ENCODE measurements around the gene STH.

The STH gene

GRCh38 chr17:46027048-46027975 is 28.3 kb downstream of the STH start:
- Mint-ChIP-seq H3K27ac (peak overlapping the region in 2 of 3 experiments; percentile 29 to 30), H3K27me3 (ENCODE audit: low read depth) (no peaks in the 10 kb centered on the region), H3K36me3 (ENCODE audit: low read depth) (peaks cover 71% of the 10 kb centered on the region), H3K4me3 (no peak overlapping the region), H3K4me1 (peaks cover 20% of the 10 kb centered on the region), H3K9me3 (no peaks in the 10 kb centered on the region)
- no peak for TF ChIP-seq CTCF (IDR thresholded peaks at IDR 0.05; ENCODE audit: unreplicated experiment in 3 of 3)

GRCh38 chr17:46027976-46028325 is 28.9 kb downstream of the STH start:
- Mint-ChIP-seq H3K27ac (peak overlapping the region; percentile 3 to 30 (median 29)), H3K4me1 (peaks cover 20% of the 10 kb centered on the region), H3K36me3 (ENCODE audit: low read depth) (peaks cover 71% of the 10 kb centered on the region), H3K4me3 (no peak overlapping the region), H3K9me3 (no peaks in the 10 kb centered on the region), H3K27me3 (ENCODE audit: low read depth) (no peaks in the 10 kb centered on the region)
- TF ChIP-seq CTCF (IDR thresholded peaks at IDR 0.05; ENCODE audit: unreplicated experiment in 3 of 3), result no peak

GRCh38 chr17:46028374-46028773 is 29.3 kb downstream of the STH start:
- no peaks in the 10 kb centered on the region for H3K9me3 Mint-ChIP-seq
- no peaks in the 10 kb centered on the region for H3K27me3 Mint-ChIP-seq (ENCODE audit: low read depth)
- TF ChIP-seq CTCF (IDR thresholded peaks at IDR 0.05; ENCODE audit: unreplicated experiment in 3 of 3), result no peak
- no peak overlapping the region for H3K4me3 Mint-ChIP-seq
- H3K27ac Mint-ChIP-seq, result peak overlapping the region; percentile 3 to 30 (median 29)
- peaks cover 20% of the 10 kb centered on the region for H3K4me1 Mint-ChIP-seq
- H3K36me3 Mint-ChIP-seq (ENCODE audit: low read depth), result peaks cover 72% of the 10 kb centered on the region

DNA sequence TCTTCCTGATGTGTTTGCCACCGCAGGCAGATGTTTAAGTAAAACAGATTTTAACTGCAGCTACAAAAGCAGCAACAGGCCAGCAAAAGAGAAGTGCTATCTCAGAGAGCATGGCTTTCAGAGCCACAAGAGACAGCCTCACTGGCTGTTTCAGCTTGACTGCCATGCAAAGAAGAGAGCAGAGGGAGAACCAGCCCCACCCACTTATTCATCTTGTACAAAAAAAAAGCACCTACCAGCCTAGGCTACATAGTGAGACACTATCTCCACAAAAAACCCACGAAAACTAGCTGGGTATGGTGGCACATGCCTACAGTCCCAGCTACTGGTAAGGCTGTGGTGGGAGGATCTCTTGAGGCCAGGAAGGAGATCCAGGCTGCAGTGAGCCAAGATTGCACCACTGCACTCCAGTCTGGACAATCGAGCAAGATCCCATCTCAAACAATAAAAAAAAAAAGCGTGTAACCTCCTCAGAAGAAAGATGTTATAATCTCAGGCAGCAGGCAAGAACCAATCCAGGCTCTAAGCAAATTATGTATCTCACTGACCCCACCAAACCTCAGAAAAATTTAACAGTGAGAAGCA is 30.0 kb downstream of the STH start:
- peak overlapping the region in 2 of 3 experiments; percentile 3 to 30 for H3K27ac Mint-ChIP-seq
- peaks cover 20% of the 10 kb centered on the region for H3K4me1 Mint-ChIP-seq
- H3K4me3 Mint-ChIP-seq, result no peak overlapping the region
- H3K36me3 Mint-ChIP-seq (ENCODE audit: low read depth), result peaks cover 75% of the 10 kb centered on the region
- H3K9me3 Mint-ChIP-seq, result no peaks in the 10 kb centered on the region
- no peak for TF ChIP-seq CTCF (IDR thresholded peaks at IDR 0.05; ENCODE audit: unreplicated experiment in 3 of 3)
- H3K27me3 Mint-ChIP-seq (ENCODE audit: low read depth), result no peaks in the 10 kb centered on the region

- H3K36me3 Mint-ChIP-seq (ENCODE audit: low read depth), result peaks cover 80% of the 10 kb centered on the region
- no peak for TF ChIP-seq CTCF (IDR thresholded peaks at IDR 0.05; ENCODE audit: unreplicated experiment in 3 of 3)
- H3K4me3 Mint-ChIP-seq, result no peak overlapping the region
- peaks cover 20% of the 10 kb centered on the region for H3K4me1 Mint-ChIP-seq
- H3K9me3 Mint-ChIP-seq, result no peaks in the 10 kb centered on the region
- peak overlapping the region in 1 of 3 experiments; percentile 30 for H3K27ac Mint-ChIP-seq
- H3K27me3 Mint-ChIP-seq (ENCODE audit: low read depth), result no peaks in the 10 kb centered on the region
Observed at GRCh38 chr17:46029627-46030026, 30.6 kb downstream of the STH start.
